Kidney tubule cell (primary cell): ENCODE data around the gene SNX9.

Experiments
- DNase-seq: peaks from one replicate; pipeline ENCODE4 v3.0.0-alpha.2; 2018; ENCODE audit warnings: low spot score

SNX9 gene

DNA sequence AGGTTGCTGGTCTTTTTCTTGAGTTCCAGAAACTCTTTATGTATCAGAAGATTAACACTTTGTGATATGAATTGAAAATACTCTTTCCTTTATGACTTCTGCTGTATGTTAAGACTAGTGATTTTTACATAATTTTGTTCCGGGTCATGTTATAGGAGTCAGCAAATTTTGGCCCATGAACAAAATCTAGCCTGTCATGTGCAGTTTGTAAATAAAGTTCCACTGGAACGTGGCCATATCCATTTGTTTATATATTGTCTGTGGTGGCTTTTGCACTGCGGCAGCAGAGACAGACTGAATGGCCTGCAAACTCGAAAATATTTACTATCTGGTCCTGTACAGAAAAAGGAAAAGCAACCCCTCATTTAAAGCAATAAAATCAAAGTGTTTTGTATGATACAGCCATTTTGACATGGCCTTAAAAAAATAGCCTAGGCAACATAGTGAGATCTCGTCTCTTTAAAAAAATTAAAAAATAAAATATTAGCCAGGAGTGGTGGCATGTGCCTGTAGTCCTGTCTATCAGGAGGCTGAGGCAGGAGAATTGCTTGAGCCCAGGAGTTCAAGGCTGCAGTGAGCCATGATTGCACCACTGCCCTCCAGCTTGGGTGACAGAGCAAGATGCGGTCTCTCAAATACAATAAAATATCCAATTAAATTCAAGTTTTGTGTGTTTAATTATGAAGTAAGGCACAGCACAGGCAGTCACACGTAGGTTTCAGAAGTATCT lies 36.9 kb downstream of the SNX9 start:
- DNase-seq: no peak

DNA sequence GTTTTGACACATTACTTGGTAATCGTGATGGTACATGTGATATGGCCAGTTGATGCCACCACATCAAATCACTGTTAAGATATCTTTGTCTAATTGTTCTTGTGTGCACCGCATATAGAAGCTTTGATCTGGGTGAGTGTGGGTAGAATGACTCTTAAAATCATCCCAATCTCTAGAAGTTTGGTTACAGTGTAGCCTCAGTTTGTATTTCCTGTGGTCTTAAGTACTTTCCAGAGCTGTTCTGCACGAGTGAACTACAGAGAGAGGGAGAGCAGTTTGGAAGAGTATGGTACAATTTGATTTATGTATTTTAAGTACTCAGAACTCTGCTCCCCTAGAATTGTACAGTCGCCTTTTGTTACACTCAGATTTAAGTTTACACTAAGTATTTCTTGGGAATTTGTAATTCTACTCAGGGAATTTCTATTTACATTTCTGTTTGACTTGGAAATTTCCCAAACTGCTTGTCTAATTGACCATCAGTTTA lies 37.5 kb downstream of the SNX9 start:
- peak; percentile 26 for DNase-seq

DNA sequence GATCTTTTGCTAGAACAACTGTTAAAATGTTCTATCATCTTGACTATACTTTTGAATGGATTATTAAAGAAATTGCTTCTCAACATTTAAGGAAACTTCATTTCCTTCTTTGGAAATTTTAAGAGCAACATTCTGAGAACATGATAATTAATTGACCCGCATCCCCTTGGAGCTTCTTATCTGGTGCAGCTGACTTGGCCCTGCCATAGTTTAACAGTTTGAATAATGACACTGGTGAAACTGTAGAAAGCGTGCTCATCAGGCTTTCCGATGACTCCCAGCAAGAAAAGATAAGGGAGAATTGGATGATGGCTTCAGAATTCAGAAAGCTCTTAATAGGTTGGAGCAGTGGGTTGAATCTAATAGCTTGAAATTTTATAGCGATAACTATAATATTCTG lies 38.1 kb downstream of the SNX9 start:
- DNase-seq: no peak

DNA sequence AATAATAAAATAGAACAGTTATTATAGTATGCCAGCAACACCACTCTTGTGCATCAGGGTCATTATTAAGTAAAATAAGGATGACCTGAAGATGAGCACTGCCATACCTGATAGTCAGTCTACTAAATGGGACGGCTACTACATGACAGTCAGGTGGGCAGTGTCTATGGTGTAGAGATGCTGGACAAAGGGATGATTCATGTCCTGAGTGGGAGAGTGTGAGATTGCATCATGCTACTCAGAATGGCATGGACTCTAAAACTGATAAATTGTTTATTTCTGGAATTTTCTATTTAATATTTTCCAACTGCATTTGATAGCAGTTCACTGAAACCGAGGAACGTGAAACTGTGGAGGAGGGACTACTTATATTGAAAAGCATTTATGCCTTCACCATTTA lies 38.8 kb downstream of the SNX9 start:
- DNase-seq: peak; percentile 56

DNA sequence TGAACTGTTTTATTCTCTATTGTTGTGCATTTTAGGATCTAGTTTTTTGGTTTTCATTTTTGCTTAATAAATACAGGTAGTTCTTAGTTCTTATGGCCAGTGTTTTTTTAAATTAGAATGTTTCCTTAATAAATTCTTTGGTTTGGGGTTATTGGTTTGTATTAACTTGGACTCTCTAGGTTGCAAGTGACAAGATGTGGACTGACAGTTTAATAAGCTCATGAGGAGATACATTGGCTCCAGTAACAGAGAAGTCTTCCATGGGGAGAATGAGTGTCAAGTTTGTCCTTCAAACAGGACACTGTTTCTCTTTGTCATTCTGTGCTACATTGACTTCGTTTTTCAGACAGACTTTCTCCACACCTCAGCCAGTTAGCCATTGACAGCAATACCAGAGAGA lies 39.7 kb downstream of the SNX9 start:
- DNase-seq: no peak

DNA sequence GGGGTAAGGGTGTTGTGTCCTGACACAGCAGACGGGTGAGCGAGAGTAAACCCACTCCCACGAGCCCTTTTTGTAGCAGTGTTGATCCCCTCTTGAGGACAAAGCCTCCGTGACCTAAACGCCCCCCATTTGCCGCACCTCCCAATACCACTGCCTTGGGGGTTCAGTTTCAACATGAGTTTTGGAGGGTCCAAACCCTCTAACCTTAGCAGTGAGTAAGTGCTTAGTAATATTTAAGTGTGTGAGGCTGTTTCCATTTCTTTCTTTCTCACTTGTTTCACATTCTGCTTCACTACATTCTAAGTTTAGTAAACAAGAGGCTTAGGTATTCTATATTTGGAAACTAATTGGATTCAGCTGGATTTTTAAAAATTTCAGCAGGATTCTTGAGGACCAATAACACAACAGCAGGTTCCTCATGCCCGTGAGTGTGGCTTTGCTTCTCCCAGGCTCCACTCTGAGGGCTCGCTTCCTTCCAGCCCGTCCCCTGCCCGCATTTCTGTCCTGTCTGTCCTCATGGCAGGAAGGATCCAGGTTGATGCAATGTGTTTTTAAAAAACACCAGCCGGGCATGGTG lies 41.2 kb downstream of the SNX9 start:
- no peak for DNase-seq

DNA sequence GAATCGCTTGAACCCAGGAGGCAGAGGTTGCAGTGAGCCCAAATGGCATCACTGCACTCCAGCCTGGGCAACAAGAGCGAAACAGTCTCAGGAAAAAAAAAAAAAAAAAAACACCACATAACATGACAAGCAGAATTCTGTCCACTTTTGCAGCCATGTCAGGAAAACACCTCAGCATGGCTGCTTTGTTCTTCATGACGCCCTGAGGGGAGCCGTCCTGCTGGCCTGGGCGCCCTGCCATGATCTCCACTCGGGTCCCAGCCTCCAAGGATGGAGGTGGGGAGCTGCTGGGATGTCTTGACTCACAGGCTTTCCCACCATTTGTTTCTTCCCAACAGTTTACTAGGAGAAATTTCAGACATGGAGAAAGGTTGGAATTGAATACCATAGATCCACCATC lies 42.2 kb downstream of the SNX9 start:
- no peak for DNase-seq

DNA sequence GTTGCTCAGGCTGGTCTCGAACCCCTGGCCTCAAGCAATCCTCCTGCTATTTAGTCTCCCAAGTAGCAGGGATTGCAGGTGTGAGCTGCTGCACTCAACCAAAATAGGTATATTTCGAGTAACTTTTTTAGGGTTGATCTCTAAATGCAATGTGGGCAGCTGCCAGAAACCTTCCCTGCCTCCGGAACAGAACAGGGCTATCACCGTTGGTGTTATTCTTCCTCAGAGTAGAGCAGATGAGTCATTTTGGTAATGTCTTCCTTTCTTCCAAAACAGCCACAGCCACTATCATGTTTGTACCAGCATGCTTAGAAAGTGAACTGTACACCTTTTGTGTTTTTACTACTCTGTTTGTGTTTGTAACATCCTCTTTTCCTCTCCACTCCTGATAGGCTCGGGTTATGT lies 44.1 kb downstream of the SNX9 start:
- peak; percentile 42 for DNase-seq

DNA sequence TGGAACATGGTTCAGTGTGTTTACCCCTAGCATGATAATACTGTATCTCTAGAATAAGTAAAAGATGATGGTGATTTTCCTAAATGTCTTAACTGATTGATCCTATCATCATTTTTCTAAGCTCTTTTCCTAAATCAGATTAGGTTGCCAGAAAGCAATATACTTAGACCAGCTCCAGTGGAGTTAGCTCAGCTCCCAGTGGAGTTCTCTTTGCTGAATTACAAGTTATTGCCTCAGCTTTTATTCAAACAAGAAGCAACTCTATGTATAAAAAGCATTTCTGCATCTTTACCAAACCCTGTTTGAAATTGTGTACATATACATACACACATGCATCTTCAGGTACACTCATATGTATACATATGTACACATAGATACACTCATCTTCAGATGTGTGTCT lies 44.9 kb downstream of the SNX9 start:
- DNase-seq: no peak

DNA sequence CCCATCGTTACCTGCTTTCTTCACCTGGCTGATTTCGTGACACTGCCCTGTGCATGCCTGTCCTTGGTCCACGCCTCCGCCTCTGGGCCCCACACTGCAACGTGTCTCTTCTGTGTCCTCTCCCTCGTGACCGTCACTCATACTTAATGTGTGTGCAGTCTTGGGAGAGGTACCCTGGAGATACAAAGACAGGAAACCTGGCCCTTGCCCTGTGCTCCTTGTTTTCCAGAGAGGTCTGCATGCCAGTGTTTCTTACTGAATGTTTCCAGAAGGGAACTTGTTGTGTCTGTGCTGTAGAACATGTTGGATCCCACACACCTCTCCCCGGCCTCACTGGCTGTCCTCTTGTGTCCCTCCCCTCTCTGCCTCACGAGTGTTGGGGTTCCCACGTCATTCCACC lies 45.8 kb downstream of the SNX9 start:
- DNase-seq: no peak

DNA sequence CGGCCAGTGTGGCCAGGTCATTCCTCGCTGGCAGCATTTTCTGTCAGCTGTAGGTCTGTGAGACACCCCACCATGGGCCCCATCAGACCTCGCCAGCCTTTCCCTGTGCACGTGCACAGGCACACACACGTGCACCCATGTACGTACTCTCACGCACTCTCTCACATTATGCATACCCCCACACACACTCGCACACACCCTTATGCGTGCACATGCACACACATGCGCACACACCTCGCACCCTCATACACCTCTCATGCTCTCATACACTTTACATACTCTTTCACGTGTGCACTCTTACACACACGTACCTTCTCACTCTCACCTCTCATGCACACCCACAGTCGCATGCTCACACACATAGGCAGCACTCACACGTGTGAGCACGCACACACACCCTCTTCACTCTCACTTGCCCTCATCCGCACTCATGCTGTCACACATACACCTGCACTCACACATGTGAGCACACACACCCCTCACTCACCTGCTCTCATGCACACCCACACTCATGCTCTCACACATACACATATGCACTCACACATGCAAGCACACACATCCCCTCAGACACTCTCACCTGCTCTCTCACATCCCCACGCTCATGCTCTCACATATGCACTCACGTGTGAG lies 46.7 kb downstream of the SNX9 start:
- no peak for DNase-seq

DNA sequence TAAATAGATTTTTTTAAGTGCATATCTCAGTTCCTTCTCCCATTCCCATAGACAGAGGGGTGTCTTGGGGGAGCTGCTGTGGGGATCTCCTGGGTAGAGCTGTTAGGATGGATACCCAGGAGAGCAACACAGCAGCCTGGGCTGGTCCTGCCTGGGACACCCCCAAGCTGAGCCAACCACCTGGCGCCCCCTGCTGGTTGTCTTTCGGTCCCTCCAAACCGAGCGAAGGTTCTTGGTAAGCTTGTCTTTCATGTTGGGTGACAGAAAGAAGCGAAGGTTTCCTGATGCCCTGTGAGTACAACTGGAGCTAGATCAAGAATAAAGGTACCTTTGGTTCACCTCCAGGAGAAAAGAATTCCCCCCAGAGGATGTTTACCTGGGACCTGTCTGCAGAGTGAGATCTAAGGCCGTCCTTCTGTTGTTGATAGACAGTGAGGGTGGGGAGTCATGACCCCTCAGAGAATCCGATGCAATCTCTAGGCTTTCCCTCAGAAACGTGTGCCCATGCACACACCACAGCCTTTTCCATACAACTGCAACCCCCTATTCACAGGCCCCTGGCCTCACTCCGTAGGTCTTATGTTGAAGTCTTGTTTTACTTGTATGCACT lies 50.8 kb downstream of the SNX9 start:
- peak; percentile 70 for DNase-seq

DNA sequence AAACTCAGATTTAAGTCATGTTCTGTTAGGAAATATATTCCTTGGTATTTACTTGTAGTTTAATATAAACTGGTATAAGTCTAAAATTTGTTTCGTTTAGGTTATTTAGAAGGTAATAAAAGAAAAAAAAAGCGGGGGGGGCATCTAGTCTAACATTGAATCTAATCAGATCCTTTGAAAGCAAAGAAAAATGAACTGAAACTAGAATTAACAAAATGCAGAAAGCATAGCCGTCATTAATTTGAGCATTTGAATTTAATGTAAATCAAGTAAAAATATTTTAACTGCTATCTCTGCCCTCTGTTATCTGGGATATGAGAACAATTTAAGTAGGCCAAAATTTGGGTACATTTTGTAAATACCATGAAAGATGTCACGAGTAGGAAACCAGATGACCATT lies 54.1 kb downstream of the SNX9 start:
- no peak for DNase-seq

DNA sequence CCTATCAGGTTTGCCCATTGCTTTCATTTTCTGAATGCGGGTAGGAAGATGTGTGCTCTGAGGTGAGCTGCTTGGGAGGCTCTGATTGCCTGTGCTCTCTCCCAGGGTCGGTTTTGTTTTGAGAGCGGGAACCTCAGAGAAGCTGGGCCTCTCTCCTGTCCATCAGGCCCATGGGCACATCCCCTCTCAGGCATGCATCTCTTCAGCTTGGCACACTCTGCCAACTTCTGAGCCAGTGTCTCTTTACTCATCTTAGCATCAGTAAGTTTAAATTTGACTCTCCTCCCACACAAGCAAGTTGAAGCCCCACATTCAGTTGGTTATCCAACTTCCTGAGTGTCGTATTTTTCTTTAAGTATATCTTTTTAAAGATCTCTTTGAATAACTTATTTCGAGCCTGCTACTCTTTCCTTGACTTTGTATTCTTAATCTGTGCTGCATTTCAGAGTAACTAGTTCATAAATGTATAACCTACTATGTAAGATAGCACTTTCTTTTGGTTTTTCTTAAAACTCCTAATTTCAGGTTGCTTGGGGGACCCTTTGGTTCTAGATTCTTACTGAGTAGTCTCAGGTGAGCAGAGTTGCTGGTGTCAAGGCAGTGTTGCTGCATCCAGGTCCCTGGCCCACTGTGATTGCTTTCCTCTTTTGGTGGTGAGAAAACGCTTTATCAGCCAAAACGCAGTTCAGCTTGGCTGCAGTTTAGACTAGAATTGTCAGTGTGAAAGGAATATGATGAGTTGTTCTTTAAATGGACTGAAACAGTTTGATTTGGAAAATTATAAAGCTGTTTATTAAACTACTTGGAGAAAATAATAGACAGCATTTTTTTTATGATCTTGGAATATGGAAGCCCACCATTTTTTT lies 54.8 kb downstream of the SNX9 start:
- DNase-seq: no peak

DNA sequence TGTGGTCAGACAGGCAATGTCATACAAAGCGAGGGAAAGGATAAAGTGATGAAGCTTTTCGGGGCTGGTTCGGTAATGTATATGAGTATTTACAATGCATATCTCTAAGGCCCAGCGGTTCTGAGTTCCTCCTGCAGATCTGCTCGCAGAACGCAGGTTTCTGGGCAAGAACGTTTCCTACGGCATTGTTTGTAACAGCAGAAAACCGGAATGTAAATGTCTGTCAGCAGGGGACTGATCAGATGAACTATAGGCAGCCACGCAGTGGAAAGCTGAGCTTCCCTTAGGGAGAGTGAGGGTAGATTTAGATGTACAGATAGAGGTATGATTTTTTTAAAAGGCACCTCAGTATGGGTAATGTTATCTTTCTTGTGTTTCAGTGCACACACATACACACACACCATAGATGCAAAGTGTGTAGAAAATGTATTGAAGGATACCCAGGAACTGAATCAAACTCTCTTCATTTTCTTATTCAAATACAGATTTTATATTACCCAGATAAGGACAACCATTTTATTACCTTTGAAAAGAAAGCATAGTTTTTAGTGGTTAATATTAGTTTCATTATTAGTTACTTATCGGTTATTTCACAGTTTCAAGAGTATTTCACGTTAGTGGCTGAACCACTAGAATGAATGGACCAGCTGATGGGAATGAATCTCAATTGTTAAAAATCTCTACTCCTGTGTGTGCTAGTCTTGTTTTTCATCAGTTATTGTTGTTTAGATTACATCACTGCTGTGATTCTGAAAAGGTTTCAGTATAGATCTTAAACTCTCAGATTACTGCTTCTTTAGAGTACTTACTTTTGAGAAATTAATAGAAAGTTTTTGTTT lies 56.2 kb downstream of the SNX9 start:
- no peak for DNase-seq

DNA sequence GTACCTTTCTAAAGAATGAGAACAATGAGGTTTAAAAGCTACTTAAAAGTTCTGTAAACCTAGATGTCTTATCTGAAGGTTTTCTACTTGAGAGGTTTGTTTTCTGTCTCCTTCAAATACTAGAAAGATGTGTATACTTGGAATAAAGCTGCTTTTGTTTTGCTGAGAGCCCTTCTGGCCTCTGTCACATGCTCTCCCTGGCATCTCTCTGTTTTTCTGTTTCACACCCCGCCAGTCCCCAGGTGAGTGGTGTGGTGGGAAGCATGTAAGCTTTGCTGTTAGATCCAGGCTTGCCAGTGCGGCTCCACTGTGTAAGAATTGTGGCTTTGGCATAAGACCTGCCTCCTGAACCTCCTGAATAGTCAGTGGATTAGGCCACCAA lies 56.8 kb downstream of the SNX9 start:
- no peak for DNase-seq

DNA sequence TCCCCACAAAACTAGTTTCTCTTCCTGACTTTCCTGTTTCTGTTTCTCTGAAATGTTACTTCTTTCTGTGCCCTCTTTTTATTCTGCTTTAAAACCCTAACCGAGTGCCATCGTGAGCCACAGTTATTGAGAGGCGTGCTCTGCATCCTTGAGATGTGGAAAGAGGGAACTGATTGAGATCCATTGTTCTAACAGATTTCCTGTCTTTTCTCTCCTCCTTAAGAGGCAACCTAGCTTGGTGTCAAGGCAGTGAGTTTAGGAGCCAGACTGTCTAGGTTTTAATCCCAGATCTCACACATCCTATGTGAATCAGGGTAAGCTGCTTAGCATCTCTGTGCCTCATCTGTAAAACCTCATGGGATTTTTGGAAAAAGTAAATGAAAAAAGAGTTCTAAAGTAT lies 57.5 kb downstream of the SNX9 start:
- DNase-seq: no peak

DNA sequence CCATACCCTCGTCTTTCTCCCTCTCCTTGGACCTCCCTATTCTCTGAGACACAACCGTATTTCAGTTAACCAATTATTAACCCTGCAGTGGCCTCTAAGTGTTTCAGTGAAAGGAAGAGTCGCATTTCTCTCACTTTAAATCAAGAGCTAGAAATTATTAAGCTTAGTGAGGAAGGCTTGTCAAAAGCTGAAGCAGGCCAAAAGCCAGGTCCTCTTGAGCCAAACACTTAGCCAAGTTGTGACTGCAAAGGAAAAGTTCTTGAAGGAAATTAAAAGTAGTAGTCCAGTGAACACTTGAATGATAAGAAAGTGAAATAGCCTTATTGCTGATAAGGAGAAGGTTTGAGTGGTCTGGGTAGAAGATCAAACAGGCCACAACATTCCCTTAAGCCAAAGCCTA lies 58.3 kb downstream of the SNX9 start:
- DNase-seq: no peak

DNA sequence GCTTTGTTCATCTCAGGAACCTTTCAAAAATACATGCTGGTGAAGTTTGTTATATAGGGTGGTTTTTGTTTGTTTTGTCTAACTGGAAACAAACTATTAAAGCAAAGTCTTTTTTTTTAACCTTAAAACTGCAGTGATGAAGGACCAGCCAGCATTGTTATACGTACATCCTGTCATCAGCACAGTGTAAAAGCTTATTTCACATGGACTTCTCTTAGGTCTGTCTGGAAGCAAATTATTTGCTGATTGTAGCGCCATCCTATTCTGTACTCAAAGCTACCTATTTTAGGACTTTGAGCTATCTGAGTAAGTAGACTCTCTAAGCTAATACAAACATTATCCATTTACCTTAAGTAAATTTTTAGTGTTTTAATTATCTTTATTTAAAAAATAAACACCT lies 61.7 kb downstream of the SNX9 start:
- no peak for DNase-seq

DNA sequence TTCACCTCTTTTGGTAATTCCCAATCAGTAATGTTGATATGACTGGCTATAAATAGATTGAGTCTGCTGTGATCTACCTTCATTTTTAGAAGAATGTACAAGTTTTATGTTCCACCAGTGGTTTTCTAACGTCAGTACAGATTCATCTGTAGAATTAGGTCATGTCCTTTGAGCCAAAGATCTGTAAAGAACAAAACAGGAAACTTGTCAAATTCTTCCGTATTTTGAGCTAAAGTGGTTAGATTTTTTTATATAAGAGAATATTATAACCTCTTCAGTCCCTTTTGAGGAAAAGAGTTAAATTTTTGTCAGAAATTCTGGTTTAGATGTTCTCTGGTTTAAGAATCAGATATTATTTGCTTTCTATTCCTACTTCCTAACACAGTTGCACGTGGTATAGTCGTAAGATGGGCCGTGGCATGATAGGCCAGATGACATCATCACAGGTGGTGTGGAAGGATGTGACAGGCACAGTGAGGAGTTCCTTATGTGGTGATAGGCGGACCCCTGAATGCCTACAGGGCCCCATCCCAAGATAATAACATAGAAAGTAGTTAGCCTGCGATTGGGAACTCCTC lies 62.3 kb downstream of the SNX9 start:
- DNase-seq: no peak

DNA sequence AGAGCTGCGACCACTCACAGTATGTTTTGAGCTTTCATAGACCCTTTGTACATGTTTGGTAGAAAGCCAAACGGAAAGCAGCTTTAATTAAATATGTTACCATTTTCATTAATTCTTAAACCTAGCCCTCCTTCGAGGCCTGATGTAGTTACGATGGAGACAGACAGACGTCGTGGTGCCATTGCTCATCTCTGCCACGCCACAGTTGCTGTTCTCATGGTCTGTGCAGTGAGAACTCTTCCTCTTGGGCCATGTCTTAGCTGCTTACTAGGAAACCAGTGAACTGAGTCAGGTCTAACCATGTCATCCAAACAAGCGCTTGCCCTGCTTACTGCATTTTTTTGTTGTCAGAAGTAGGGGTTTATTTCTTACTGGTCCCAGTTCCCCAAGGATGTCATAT lies 62.8 kb downstream of the SNX9 start:
- no peak for DNase-seq
